ENCODE data around the gene TMEM259. TPM values are rescaled to one million over a fixed set of nuclear protein-coding genes. Genes with fewer than 3 reads are reported as not detected.

Gene TMEM259
- total RNA-seq, 1 donor from 2014 or later, result 154 TPM

- intact Hi-C loops (cut with micrococcal nuclease), result no loop called here
Observed at GRCh38 chr19:990746-991145, 30.2 kb downstream of the TMEM259 start.

GRCh38 chr19:990119-990571 lies 30.8 kb downstream of the TMEM259 start:
- intact Hi-C loops (cut with micrococcal nuclease), result no loop called here

- intact Hi-C loops (cut with micrococcal nuclease), result no loop called here
Observed at GRCh38 chr19:989381-990081, 31.4 kb downstream of the TMEM259 start.

- intact Hi-C loops (cut with micrococcal nuclease), result no loop called here
Observed at GRCh38 chr19:988510-988909, 32.4 kb downstream of the TMEM259 start.

GRCh38 chr19:988081-988480 lies 32.8 kb downstream of the TMEM259 start:
- intact Hi-C loops (cut with micrococcal nuclease), result no loop called here

GRCh38 chr19:986083-986482 lies 34.8 kb downstream of the TMEM259 start:
- intact Hi-C loops (cut with micrococcal nuclease), result no loop called here

- intact Hi-C loops (cut with micrococcal nuclease), result loop anchor here (1.0 kb wide), 1 partner anchor 59 kb away; no protein-coding TSS in a partner anchor
Observed at GRCh38 chr19:984165-984967, 36.6 kb downstream of the TMEM259 start, which contains the start of gene WDR18. Gene WDR18 (plus strand): TSS chr19:984345. CDS start chr19:984354, 9 bp downstream.

- intact Hi-C loops (cut with micrococcal nuclease), result loop anchor here (1.0 to 2.0 kb wide), 2 partner anchors 61 to 118 kb away; no protein-coding TSS in a partner anchor
Observed at GRCh38 chr19:982567-983170, 38.3 kb downstream of the TMEM259 start.

- intact Hi-C loops (cut with micrococcal nuclease), result no loop called here
Observed at GRCh38 chr19:980133-980998, 40.6 kb downstream of the TMEM259 start.

- intact Hi-C loops (cut with micrococcal nuclease), result no loop called here
Observed at GRCh38 chr19:979318-979741, 41.6 kb downstream of the TMEM259 start.

GRCh38 chr19:977058-977464 lies 43.9 kb downstream of the TMEM259 start:
- intact Hi-C loops (cut with micrococcal nuclease), result no loop called here

- intact Hi-C loops (cut with micrococcal nuclease), result no loop called here
Observed at GRCh38 chr19:976476-976875, 44.4 kb downstream of the TMEM259 start.

- intact Hi-C loops (cut with micrococcal nuclease), result no loop called here
Observed at GRCh38 chr19:974564-975257, 46.2 kb downstream of the TMEM259 start.

GRCh38 chr19:973726-974563 lies 47.0 kb downstream of the TMEM259 start:
- intact Hi-C loops (cut with micrococcal nuclease), result no loop called here

GRCh38 chr19:972281-972680 lies 48.6 kb downstream of the TMEM259 start:
- intact Hi-C loops (cut with micrococcal nuclease), result no loop called here

- intact Hi-C loops (cut with micrococcal nuclease), result no loop called here
Observed at GRCh38 chr19:971795-972194, 49.1 kb downstream of the TMEM259 start.

GRCh38 chr19:970695-971094 lies 50.2 kb downstream of the TMEM259 start:
- intact Hi-C loops (cut with micrococcal nuclease), result no loop called here

- intact Hi-C loops (cut with micrococcal nuclease), result loop anchor here (5.0 kb wide), 1 partner anchor 39 kb away; the partner anchor contains the start of gene ARID3A
Observed at GRCh38 chr19:966485-967088, 54.3 kb downstream of the TMEM259 start.
